PC-9 (cell line): ENCODE measurements around the gene PATJ. TPM values are rescaled to one million over a fixed set of nuclear protein-coding genes. Genes with fewer than 3 reads are reported as not detected.

Source experiments
- BruUV-seq: library from RNA; stranded (reverse); fragments of 400-500 nt; replicated peaks from 2 replicates; lab custom pipeline; 2021; lab: Mats Ljungman, UMichigan
- CTCF ChIA-PET: fragments of 300-600 bp; sonication (Branson Sonifier 250); formaldehyde crosslinking; loops from one replicate; lab custom pipeline; 2022; ENCODE audit warnings: antibody characterized with exemption; lab: Charles Lee
- POLR2A ChIA-PET: fragments of 300-600 bp; sonication (Branson Sonifier 250); formaldehyde crosslinking; loops from one replicate; lab custom pipeline; 2022; ENCODE audit warnings: antibody characterized with exemption; ENCODE audit not compliant: unreplicated experiment; lab: Charles Lee
- DNase-seq, 2 experiments: peaks; one replicate each; pipeline versions ENCODE4 v3.0.0 to v3.0.0-alpha.2; 2015 to 2022; ENCODE audit warnings: mixed read lengths in 1 of 2
- H2AFZ ChIP-seq: fragments of 200-600 bp; sonication (generic); 2 replicates; pipeline ENCODE4 v1.8.1; 2017; ENCODE audit warnings: antibody characterized with exemption
- H3F3A ChIP-seq: fragments of 200-600 bp; sonication (generic); 2 replicates; pipeline ENCODE4 v1.8.1; 2017; ENCODE audit warnings: antibody characterized with exemption, mild to moderate bottlenecking, low read depth; ENCODE audit not compliant: insufficient read depth
- H3K27ac ChIP-seq: fragments of 200-600 bp; sonication (generic); 2 replicates; pipeline ENCODE4 v1.6.1; 2016; ENCODE audit warnings: mixed run types
- H3K27me3 ChIP-seq: fragments of 200-600 bp; sonication (generic); 2 replicates; pipeline ENCODE4 v1.6.1; 2016; ENCODE audit warnings: low read depth, mixed run types; ENCODE audit not compliant: insufficient read depth
- H3K36me3 ChIP-seq: fragments of 200-600 bp; sonication (generic); 2 replicates; pipeline ENCODE4 v1.6.1; 2016; ENCODE audit warnings: low read depth, mixed run types
- H3K4me1 ChIP-seq: fragments of 200-600 bp; sonication (generic); replicated peaks from 2 replicates; pipeline ENCODE4 v1.6.1; 2016; ENCODE audit warnings: mixed run types; ENCODE audit not compliant: insufficient read depth
- H3K4me2 ChIP-seq: fragments of 200-600 bp; sonication (generic); 2 replicates; pipeline ENCODE4 v1.6.1; 2017; ENCODE audit warnings: mixed run types
- H3K4me3 ChIP-seq: fragments of 200-600 bp; sonication (generic); 2 replicates; pipeline ENCODE4 v1.6.1; 2016; ENCODE audit warnings: mixed run types
- H3K79me2 ChIP-seq: fragments of 200-600 bp; sonication (generic); 2 replicates; pipeline ENCODE4 v1.6.1; 2017; ENCODE audit warnings: low read depth, mixed run types
- H3K9me2 ChIP-seq: fragments of 200-600 bp; sonication (generic); 2 replicates; pipeline ENCODE4 v1.8.1; 2017; ENCODE audit warnings: mild to moderate bottlenecking; ENCODE audit not compliant: insufficient read depth
- H3K9me3 ChIP-seq: fragments of 200-600 bp; sonication (generic); 2 replicates; pipeline ENCODE4 v1.8.1; 2016; ENCODE audit warnings: low read depth; ENCODE audit not compliant: insufficient read depth
- H4K20me1 ChIP-seq: fragments of 200-600 bp; sonication (generic); 2 replicates; pipeline ENCODE4 v1.8.1; 2017; ENCODE audit not compliant: insufficient read depth
- EZH2 ChIP-seq: fragments of 200-600 bp; sonication (generic); IDR thresholded peaks from 2 replicates; pipeline ENCODE4 v1.8.0; 2017; ENCODE audit warnings: antibody characterized with exemption, low read depth
- intact Hi-C: fragments of 100-400 bp; cut with micrococcal nuclease; formaldehyde crosslinking; loops from one replicate; pipeline ENCODE4 v1.10.0; 2022; ENCODE audit not compliant: unreplicated experiment
- total RNA-seq: library from RNA; stranded (reverse); gene quantifications from 2 replicates; pipeline ENCODE4 v1.2.3, GENCODE V29; 2021
- TF ChIP-seq, protein P1 (sequence below): fragments of 200-600 bp; sonication (generic); conservative IDR thresholded peaks from 2 replicates; pipeline ENCODE4 v1.6.1; 2017; ENCODE audit warnings: mixed run types, antibody characterized with exemption, mild to moderate bottlenecking, moderate library complexity

PATJ gene
- total RNA-seq, 1 experiment from 2014 or later = 91.0 TPM

- no peaks in the 10 kb centered on the region for H3K79me2 ChIP-seq
- H3K4me2 ChIP-seq = no peak overlapping the region
- H3K4me3 ChIP-seq = no peak overlapping the region
- H4K20me1 ChIP-seq = no peaks in the 10 kb centered on the region
- no peaks in the 10 kb centered on the region for H3K9me2 ChIP-seq
- no peak overlapping the region for H2AFZ ChIP-seq
- no peak for TF ChIP-seq EZH2
- TF ChIP-seq, protein P1, sequence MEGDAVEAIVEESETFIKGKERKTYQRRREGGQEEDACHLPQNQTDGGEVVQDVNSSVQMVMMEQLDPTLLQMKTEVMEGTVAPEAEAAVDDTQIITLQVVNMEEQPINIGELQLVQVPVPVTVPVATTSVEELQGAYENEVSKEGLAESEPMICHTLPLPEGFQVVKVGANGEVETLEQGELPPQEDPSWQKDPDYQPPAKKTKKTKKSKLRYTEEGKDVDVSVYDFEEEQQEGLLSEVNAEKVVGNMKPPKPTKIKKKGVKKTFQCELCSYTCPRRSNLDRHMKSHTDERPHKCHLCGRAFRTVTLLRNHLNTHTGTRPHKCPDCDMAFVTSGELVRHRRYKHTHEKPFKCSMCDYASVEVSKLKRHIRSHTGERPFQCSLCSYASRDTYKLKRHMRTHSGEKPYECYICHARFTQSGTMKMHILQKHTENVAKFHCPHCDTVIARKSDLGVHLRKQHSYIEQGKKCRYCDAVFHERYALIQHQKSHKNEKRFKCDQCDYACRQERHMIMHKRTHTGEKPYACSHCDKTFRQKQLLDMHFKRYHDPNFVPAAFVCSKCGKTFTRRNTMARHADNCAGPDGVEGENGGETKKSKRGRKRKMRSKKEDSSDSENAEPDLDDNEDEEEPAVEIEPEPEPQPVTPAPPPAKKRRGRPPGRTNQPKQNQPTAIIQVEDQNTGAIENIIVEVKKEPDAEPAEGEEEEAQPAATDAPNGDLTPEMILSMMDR = no peak
- no peak for DNase-seq
- H3K36me3 ChIP-seq = peaks cover 28% of the 10 kb centered on the region; the same call in 1 of the 2 replicates
- H3K27me3 ChIP-seq = no peaks in the 10 kb centered on the region
- H3F3A ChIP-seq = no peaks in the 10 kb centered on the region
- H3K27ac ChIP-seq = no peak overlapping the region
- ChIA-PET CTCF (no interaction called here), POLR2A (no interaction called here)
- intact Hi-C loops = no loop called here
- no peaks in the 10 kb centered on the region for H3K4me1 ChIP-seq
- no peaks in the 10 kb centered on the region for H3K9me3 ChIP-seq
- no TSS peak for BruUV-seq
Observed at GRCh38 chr1:61904354-61904753, 162.1 kb downstream of the PATJ start.

GRCh38 chr1:61907102-61907501, 164.8 kb downstream of the PATJ start:
- Histone ChIP-seq H3K36me3 (peaks cover 29% of the 10 kb centered on the region; the same call in 1 of the 2 replicates), H3K9me2 (no peaks in the 10 kb centered on the region), H3K4me1 (no peaks in the 10 kb centered on the region), H3K27me3 (no peaks in the 10 kb centered on the region), H2AFZ (no peak overlapping the region), H4K20me1 (no peaks in the 10 kb centered on the region), H3F3A (no peaks in the 10 kb centered on the region), H3K9me3 (no peaks in the 10 kb centered on the region), H3K4me2 (no peak overlapping the region), H3K27ac (no peak overlapping the region), H3K79me2 (no peaks in the 10 kb centered on the region), H3K4me3 (no peak overlapping the region)
- DNase-seq = no peak
- POLR2A ChIA-PET = no interaction called here
- TF ChIP-seq EZH2 = no peak
- TF ChIP-seq, protein P1 = no peak
- intact Hi-C loops = no loop called here
- no TSS peak for BruUV-seq
- CTCF ChIA-PET = no interaction called here

DNA sequence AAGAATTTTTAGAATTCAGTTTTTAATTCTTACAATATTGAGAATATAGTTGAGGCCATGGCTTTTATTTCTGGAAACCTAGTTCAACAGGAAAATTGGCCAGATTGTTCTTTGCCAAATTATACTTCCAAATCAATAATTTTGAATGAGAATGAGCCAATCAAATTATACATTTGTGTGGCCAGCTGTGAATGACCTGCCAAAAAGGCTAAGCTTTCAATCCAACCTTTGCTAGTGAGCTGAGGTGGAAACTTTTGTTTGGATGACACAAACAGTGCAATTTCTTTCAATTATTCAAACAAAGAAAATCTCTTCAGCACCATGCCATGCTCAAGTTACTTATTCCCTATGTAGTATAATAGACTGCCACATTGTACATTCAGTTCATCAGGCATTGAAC, 167.8 kb downstream of the PATJ start:
- Histone ChIP-seq H3K79me2 (no peaks in the 10 kb centered on the region), H3K27ac (no peak overlapping the region), H3F3A (no peaks in the 10 kb centered on the region), H3K4me2 (no peak overlapping the region), H3K4me3 (no peak overlapping the region), H3K4me1 (no peaks in the 10 kb centered on the region), H4K20me1 (no peaks in the 10 kb centered on the region; the same call in 1 of the 2 replicates), H3K9me3 (no peaks in the 10 kb centered on the region), H3K9me2 (no peaks in the 10 kb centered on the region), H2AFZ (no peak overlapping the region), H3K27me3 (no peaks in the 10 kb centered on the region), H3K36me3 (peaks cover 39% of the 10 kb centered on the region)
- CTCF ChIA-PET = no interaction called here
- POLR2A ChIA-PET = no interaction called here
- intact Hi-C loops = no loop called here
- no TSS peak for BruUV-seq
- no peak for TF ChIP-seq EZH2
- TF ChIP-seq, protein P1 = no peak
- no peak for DNase-seq
